A549 treated with RU486 at 1 μM for 4 hours (cell line): ENCODE results near the gene TEX13B. TPM values are rescaled to one million over a fixed set of nuclear protein-coding genes. Genes with fewer than 3 reads are reported as not detected.

Experiments
- total RNA-seq: library from RNA; stranded (reverse); fragments of 200-300 nt; extraction: Qiagen RNA extraction; gene quantifications from 5 replicates; pipeline ENCODE4 v1.2.3, GENCODE V29; 2022; ENCODE audit warnings: low read depth

The TEX13B gene
- total RNA-seq = not detected in 5 replicates

GRCh38 chrX:107982356-107982755 is at the start of gene TEX13B:
Gene TEX13B (minus strand): TSS chrX:107982370. CDS start chrX:107982127, 243 bp downstream.

Other genes with a start within 250 kb of the TEX13B start
- gene TSC22D3, start 206.6 kb downstream of the TEX13B start, total RNA-seq = 25.4 to 28.3 TPM (median 26.8 TPM) in 5 replicates
- gene NCBP2L, start 204.6 kb downstream of the TEX13B start, total RNA-seq = not detected in 5 replicates
- gene MID2, start 156.5 kb downstream of the TEX13B start, total RNA-seq = 6.1 to 10.6 TPM (median 6.7 TPM) in 5 replicates
- gene VSIG1, start 62.7 kb upstream of the TEX13B start, total RNA-seq = 0.27 to 0.71 TPM (median 0.32 TPM) in 5 replicates
- gene PSMD10, start 109.2 kb upstream of the TEX13B start, total RNA-seq = 73.1 to 84.9 TPM (median 81.9 TPM) in 5 replicates
- gene ATG4A, start 109.4 kb upstream of the TEX13B start, total RNA-seq = 6.5 to 10.2 TPM (median 7.5 TPM) in 5 replicates